GM19328 (cell line): ENCODE results near the gene CHST10.

Experiments
- ATAC-seq: cut with Tn5 transposase; IDR thresholded peaks from one replicate; pipeline ENCODE4 v1.9.1; 2021; ENCODE audit warnings: mild to moderate bottlenecking, moderate library complexity; ENCODE audit not compliant: unreplicated experiment

CHST10 gene

GRCh38 chr2:100416397-100416934 is 1.0 kb downstream of the CHST10 start:
- ATAC-seq, result no peak

- ATAC-seq, result no peak
These were observed 3.9 kb downstream of the CHST10 start for GRCh38 chr2:100413571-100413970.

DNA sequence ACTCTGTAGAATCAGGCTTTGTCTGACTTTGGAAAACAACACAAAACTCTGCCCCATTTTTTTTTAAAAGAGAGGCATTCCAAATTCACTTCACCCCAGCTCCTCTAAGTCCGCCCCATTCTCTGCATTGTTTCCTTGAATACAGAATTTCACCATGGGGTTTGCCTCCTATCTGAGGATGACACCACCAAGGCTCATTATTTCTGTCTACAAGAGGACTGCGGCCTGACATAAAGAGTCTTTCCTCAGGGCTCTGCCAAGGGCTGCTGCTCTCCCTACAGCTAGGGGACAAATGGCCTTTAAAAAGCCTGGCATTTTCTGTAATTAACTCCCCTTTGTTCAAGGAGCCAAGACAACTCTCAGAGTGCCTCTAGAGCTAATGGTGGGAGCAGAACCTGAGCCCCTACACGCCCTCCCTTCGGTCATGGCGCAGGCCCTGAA is 4.6 kb downstream of the CHST10 start:
- no peak for ATAC-seq

- no peak for ATAC-seq
These were observed 5.0 kb downstream of the CHST10 start for GRCh38 chr2:100412466-100412865.

DNA sequence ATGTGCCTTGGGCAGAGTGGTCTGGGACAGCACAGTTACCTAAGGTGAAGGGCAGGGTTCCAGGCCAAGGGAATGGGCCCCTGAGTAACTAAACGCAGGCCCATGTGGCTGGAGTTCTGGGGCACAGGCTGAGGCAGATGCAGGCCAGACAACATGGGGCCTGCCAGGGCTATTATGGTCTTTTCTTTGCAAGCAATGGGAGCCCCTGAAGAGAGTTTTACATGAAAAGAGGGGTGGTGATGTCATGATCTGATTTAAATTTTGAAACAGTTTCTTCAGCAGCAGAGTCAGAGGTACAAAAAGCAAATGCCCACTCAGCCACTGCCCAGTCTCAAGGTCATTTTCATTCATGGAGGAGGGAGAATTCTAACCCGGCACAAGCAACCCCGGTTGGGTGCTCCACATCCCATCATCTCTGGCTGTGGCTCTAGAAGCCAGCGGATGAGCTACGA is 5.6 kb downstream of the CHST10 start:
- no peak for ATAC-seq

DNA sequence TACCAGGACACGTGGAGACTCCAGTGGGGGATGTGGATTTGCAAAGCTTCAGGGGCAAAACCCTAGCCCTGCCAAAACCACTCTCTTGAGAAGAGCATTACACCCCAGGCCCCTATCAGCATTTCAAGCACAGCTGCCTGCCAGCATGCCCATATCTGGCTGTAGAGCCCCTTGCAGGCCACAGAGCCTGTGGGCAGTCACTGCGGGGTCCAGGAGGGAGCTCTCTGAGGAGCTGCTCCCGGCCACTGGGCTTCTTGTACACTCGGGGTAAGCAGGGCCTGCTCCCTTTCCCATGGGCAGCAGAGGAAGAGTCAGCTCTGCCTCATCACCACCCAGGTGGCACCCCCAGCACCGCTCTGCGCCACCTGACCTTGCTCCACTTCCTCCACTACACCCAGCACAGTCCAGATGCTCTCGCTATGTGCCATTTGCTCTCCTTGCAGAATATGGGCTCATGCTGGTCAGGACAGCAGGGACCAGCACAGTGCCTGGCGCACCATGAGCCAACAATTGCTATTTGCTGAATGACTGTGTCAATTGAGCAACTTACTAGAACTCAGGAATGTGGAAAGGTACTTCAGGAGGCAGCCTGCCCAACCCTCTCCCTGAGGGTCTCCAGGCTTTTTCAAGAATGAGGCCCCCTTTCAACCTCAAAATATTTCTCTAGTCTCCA is 7.4 kb downstream of the CHST10 start:
- no peak for ATAC-seq

DNA sequence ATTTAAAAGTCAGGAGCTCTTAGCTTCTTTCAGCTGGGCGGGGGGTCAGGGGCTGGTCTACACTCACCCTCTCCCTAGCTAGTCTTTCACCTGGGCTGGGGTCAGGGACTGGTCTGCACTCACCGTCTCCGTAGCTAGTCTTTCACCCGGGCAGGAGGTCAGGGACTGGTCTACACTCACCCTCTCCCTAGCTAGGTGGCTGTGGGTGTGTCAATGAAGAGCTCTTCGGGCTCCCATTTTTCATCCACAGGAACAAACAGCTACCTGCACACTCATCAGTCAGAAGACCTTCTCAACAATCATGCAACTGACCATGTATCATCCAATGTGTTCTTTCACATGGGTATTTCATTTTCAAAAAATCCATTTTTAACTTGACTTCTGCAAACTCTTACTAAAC is 8.0 kb downstream of the CHST10 start:
- no peak for ATAC-seq

DNA sequence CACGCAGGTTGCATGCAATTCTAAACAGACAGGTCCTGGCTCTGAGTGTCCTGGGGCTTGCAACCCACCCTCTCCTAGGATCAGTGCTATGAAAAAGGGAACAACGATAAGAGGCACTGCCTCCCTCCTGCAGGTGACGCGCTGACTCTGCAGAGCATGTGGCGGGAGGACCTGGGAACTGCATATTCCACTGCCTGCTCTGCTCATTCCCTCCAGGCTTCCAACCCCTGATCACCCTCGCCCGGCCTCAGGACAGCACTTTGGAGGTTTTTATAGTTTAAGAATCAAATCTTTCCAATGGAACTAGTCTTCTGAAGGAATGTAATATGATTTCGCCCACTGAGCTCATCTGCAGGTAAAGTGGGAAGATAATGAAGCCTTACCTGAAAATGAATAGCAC is 8.5 kb downstream of the CHST10 start:
- no peak for ATAC-seq

DNA sequence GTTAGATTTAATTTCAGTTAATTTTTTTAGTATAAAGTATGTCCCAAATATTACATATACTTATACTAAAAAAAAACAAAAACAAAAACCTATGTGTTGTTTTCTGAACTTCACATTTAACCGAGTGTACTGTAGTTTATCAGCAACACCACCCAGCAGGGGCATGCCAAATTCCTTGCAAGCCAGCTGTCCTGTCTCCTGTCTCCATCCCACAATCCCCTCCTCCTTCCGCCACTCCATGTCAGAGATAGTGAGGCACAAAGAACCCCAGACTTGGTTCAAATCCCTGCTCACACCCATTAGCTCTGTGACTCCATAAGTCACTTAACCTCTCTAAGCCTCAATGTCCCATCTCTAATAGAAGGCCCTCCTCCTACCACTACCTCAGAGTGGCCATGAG is 9.4 kb downstream of the CHST10 start:
- no peak for ATAC-seq

GRCh38 chr2:100407563-100407962 is 9.9 kb downstream of the CHST10 start:
- ATAC-seq, result no peak

GRCh38 chr2:100407073-100407472 is 10.4 kb downstream of the CHST10 start:
- ATAC-seq, result no peak

DNA sequence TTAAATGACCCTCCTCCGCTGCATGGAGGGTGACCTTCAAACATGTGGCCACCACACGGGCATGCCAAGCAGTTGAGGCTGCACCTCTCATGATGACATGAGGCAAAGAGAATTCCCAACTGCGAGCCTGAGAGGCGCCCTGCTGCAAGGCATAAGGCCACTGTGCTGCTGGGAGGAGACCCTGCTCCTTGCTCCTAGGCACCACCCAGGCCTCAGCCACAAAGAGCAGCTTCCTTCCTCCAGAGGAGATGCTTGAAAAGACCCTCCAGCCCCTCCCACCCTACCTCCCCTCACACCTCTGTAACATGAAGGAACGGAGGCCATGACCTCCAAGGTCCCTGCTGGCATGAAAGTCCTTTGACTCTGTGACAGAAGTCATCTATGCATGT is 11.4 kb downstream of the CHST10 start:
- no peak for ATAC-seq

GRCh38 chr2:100405403-100406119 is 11.9 kb downstream of the CHST10 start:
- no peak for ATAC-seq

- ATAC-seq, result no peak
These were observed 13.1 kb downstream of the CHST10 start for GRCh38 chr2:100404411-100404810.

DNA sequence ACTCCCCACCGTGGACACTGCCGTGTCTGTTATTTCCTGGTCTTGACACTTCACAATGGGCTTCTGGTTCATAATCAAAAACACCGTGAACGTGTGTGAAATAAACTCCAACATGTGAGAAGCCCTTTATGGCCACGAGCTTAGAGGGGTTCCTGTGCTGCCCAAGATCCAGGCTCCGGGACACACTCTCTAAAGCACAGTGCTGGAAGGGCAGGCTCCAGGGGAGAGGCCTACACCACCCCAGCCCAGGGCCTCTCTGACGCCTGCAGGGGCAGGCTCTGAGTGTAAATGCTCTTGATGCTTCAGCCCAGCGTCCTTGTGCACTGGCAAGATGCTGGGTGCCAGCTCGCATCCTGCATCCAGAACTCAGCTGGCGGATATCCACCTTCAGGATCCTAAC is 13.7 kb downstream of the CHST10 start:
- ATAC-seq, result no peak

GRCh38 chr2:100401268-100401667 is 16.2 kb downstream of the CHST10 start:
- no peak for ATAC-seq

DNA sequence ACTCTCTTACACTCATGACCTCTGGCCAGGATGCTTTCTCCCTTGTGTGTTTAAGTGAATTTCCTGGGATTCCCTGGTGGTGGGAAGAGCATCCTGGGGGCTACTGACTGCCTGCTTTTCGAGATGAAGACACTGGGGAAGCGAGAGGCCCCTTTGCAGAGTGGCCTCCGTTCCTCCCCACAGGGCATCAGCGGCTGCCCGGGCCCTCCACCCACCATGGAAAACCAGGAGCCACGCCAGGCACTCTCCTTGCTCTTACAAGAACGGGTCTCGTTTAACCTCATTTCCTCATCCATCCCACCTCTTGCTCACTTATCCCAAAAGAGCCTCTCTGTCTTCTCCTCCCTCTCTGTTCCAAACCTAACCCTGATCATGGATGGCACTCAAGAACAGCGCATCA is 17.8 kb downstream of the CHST10 start:
- ATAC-seq, result no peak

GRCh38 chr2:100397976-100398375 is 19.5 kb downstream of the CHST10 start:
- ATAC-seq, result no peak

GRCh38 chr2:100397118-100397860 is 20.2 kb downstream of the CHST10 start:
- no peak for ATAC-seq

- no peak for ATAC-seq
These were observed 21.0 kb downstream of the CHST10 start for GRCh38 chr2:100396483-100396882.

DNA sequence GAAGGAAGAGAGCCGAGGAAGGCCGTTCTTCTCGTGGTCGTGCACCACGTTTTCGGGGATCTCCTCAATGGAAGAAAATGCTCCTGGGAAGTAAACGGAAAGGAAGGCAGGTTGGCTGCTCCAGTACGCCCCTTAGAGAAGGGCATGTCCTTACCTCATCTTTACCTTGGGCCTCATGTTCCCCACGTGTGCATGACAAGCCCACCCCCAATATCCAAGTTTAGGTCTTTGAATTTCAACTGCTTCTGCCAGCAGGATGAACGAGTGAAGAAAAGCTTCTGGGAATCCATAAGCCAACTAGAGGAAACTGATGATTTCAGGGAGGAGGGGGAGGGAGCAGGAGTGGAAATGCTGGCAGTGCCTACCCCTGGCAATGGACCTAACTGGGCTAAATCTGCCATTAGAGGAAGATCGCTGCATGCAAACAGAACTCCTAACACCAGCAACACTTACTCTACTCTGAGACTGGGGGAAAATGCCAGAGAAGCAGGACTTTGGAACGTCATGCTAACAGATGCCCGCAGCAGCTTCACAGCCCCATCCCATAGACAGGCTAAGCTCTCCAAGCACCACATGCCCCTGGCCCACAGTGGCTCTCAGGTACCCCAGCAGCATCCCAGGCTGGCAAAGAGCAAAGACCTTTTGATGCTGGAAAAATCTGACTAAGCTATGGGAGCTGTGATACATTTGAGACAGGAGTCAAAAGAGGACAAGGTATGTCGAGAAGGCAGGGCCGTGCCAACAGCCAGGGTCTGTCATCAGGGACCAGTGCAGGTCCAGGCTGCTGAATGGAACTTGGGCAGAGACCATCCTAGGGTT is 21.7 kb downstream of the CHST10 start:
- ATAC-seq, result no peak
